Measurements from ENCODE around the gene MUCL1.
"Not testable (repeated sequence)": the region's sequence is repeated elsewhere in the genome, so short reads cannot be mapped to it uniquely, and the experiment has no call there.

MUCL1 gene

GRCh38 chr12:54888428-54888827, 34.1 kb downstream of the MUCL1 start:
- in situ Hi-C loops (cut with MboI; ENCODE audit: low pct_unique_long_range_greater_than_20kb, low sequenced_read_pairs); DNase-seq: not testable (repeated sequence)

DNA sequence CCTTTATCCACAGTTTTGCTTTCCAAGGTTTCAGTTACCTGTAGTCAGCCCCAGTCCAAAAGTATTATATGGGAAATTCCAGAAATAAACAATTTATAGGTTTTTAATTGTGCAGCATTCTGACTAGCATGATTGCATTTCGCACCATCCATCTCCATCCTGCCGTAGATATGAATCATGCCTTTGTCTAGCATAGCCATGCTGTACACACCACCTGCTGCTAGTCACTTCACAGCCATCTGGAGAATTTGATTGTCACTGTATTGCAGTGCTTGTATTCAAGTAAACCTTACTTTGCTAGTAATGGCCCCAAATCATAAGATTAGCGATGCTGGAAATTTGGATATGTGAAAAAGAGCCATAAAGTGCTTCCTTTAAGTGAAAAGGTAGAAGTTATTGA, 36.0 kb downstream of the MUCL1 start:
- no peak for DNase-seq
- in situ Hi-C loops (cut with MboI; ENCODE audit: low pct_unique_long_range_greater_than_20kb, low sequenced_read_pairs), result no loop called here

DNA sequence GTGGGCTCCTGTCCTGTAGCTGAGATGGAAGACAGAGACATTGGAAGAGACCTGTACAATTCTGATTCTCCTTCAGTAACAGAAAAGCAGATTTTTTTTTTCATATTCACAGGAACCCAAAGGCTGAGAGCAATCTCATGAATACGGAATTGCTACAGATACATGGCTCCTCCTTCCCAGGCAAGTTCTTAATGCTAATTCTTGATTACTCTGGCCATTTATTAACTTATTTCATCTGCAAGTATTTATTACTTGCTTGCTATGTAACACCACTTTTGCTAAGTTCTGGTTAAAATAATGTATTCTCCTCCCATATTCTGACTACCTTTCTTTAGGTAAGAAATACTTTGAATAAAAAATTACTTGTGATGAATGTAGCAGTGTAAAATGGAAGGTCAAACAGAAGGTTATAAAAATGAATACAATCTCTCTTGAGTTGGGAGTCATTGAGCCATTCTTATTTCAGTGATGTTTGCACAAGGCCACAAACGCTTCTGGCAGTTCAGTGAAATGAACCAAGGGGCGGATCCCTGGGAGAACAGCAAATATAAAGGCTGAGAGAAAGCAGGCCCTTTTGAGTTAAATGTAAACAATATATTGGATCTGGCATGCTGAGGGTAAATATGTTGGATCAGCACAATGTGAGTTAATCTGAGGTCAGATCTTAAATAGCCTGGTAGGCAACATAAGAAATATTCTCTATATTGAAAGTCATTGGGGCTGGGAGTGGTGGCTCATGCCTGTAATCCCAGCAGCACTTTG, 37.6 kb downstream of the MUCL1 start:
- no peak for DNase-seq
- in situ Hi-C loops (cut with MboI; ENCODE audit: low pct_unique_long_range_greater_than_20kb, low sequenced_read_pairs), result no loop called here

All from KBM-7 (cell line).